Body of pancreas (tissue), 4 donors: ENCODE data around the gene BAHCC1.
A peak's percentile ranks its signal among the peaks of the same experiment; 100 is the strongest.

Source experiments
- CTCF ChIP-seq, 7 experiments: fragments of 450-650 bp in 4 of 7; fragments of 200-600 bp in 3 of 7; sonication (generic) in 3 of 7; IDR thresholded peaks; one replicate each; pipeline ENCODE4 v1.5.1; 2016 to 2019; ENCODE audit warnings: antibody characterized with exemption in 7 of 7
- POLR2A ChIP-seq, 3 donors: fragments of 450-650 bp; IDR thresholded peaks; one replicate each; pipeline ENCODE4 v1.6.1; 2016; ENCODE audit warnings: antibody characterized with exemption in 3 of 3, mild to moderate bottlenecking in 2 of 3

- TF ChIP-seq CTCF (IDR thresholded peaks at IDR 0.05) (no peak), POLR2A (IDR thresholded peaks at IDR 0.05) (peak in 1 of 3 donors; percentile 17)
Observed at GRCh38 chr17:81398176-81398831, 3.0 kb downstream of the BAHCC1 start.
